Right lobe of liver (tissue), 4 donors: ENCODE results near the gene BAHCC1.

Experiments
- CTCF ChIP-seq, 4 donors: fragments of 200-600 bp in 3 of 4; fragments of 450-650 bp in 1 of 4; IDR thresholded peaks; one replicate each; pipeline versions ENCODE4 v1.5.1 to v1.8.0; 2016 to 2022; ENCODE audit warnings: antibody characterized with exemption in 4 of 4, mild to moderate bottlenecking in 2 of 4
- POLR2A ChIP-seq: fragments of 450-650 bp; IDR thresholded peaks from one replicate; pipeline ENCODE4 v1.6.1; 2017; ENCODE audit warnings: antibody characterized with exemption, mild to moderate bottlenecking
- donor health status: DM: no; HTN: no; CAD: no.
- donor health status: DM: no; HTN: no; CAD: no.
- donor health status: DM: no; HTN: yes; CAD: no.

DNA sequence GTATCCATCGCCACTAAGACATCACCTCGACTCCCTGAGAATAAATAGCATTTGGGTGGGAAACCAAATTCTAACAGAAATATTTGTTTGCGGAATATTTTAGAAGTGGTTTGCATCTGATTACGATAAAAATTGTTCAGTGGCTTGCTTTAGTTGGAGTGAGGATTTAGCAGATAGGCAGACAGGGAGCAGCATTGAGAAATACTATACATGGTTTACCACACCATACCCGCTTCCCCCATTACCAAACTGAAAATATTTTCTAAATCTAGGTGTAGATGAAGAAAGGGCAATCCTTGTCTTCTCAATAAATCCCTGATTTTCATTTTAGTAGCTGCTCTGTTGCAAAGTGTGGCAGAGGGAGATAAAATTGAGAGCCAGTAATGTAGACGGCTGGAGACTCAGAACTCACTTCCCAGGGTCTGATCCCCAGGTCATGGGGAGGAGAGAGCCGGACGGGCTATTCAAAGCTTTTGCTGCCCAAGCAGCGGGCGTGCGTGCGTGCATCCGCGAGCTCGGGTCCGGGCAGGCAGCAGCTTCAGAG, 808 bp upstream of the BAHCC1 start:
- TF ChIP-seq CTCF (IDR thresholded peaks at IDR 0.05) (no peak), POLR2A (no peak)
